Measurements from ENCODE around the gene ATP8B1. TPM values are rescaled to one million over a fixed set of nuclear protein-coding genes. Genes with fewer than 3 reads are reported as not detected.

The ATP8B1 gene
- total RNA-seq, 1 experiment from 2014 or later: 1.1 TPM

- TF ChIP-seq CTCF (conservative IDR thresholded peaks at IDR 0.05): no peak
- Histone ChIP-seq H3K27me3 (ENCODE audit: insufficient read depth, low read length) (peaks cover 24% of the 10 kb centered on the region; the same call in 1 of the 2 replicates), H3K4me2 (ENCODE audit: insufficient read depth, insufficient read length, low read length) (no peak overlapping the region), H3K23me2 (ENCODE audit: insufficient read length, low read depth, low read length, poor library complexity, severe bottlenecking) (peaks cover 24% of the 10 kb centered on the region), H4K20me1 (ENCODE audit: control insufficient read depth, insufficient read depth, insufficient read length) (no peaks in the 10 kb centered on the region), H3K56ac (ENCODE audit: insufficient read length, low read depth, low read length) (no peak overlapping the region), H2BK120ac (ENCODE audit: low read depth, low read length, poor library complexity, severe bottlenecking) (no peak overlapping the region), H3K4ac (ENCODE audit: low read depth, low read length) (no peak overlapping the region), H3K4me1 (ENCODE audit: insufficient read depth, low read length) (no peaks in the 10 kb centered on the region), H2AK5ac (ENCODE audit: insufficient read length, low read length) (no peak overlapping the region), H3K79me1 (ENCODE audit: insufficient read depth, low read depth, low read length, poor library complexity, severe bottlenecking) (no peaks in the 10 kb centered on the region), H4K5ac (ENCODE audit: insufficient read length, low read depth, low read length) (no peak overlapping the region), H3K14ac (ENCODE audit: insufficient read depth, low read length) (no peak overlapping the region), H3K23ac (ENCODE audit: insufficient read length, low read depth, low read length) (no peak overlapping the region), H2AFZ (ENCODE audit: low read length) (no peak overlapping the region), H3K27ac (ENCODE audit: insufficient read length, low read depth, low read length) (no peak overlapping the region), H4K8ac (replicated peaks; ENCODE audit: insufficient read length, low read depth, low read length) (no peak overlapping the region), H3K18ac (ENCODE audit: insufficient read length, low read depth, low read length) (no peak overlapping the region), H2BK12ac (ENCODE audit: insufficient read length, low read depth, low read length) (no peak overlapping the region), H3K79me2 (ENCODE audit: insufficient read depth, low read length) (no peaks in the 10 kb centered on the region), H3T11ph (ENCODE audit: low read length) (no peak overlapping the region), H2BK15ac (ENCODE audit: low read depth, low read length) (no peak overlapping the region), H2BK20ac (ENCODE audit: low read depth, low read length, poor library complexity, severe bottlenecking) (no peak overlapping the region), H2BK5ac (ENCODE audit: insufficient read length, low read length) (no peak overlapping the region), H4K91ac (ENCODE audit: insufficient read length, low read depth, low read length) (no peak overlapping the region), H3K9ac (ENCODE audit: extremely low read depth, insufficient read length, low read length) (no peak overlapping the region), H3K9me3 (ENCODE audit: control insufficient read depth, low read depth, low read length) (no peaks in the 10 kb centered on the region)
- no peak overlapping the region for H3K27ac Mint-ChIP-seq
- H3K36me3 Mint-ChIP-seq (ENCODE audit: insufficient read depth in 1 of 3, low read depth in 3 of 3): no peaks in the 10 kb centered on the region; a peak in 1 of 7 replicates
- H3K4me1 Mint-ChIP-seq: peaks cover 16% of the 10 kb centered on the region in 2 experiments
- H3K4me3 Mint-ChIP-seq: no peak overlapping the region
- peaks cover 67% of the 10 kb centered on the region for H3K27me3 Mint-ChIP-seq (ENCODE audit: low read depth)
- no peaks in the 10 kb centered on the region for H3K9me3 Mint-ChIP-seq
- WGBS (ENCODE audit: extremely low coverage, insufficient read length, low lambda C conversion rate): no CpG with 5 or more reads among the region's 6 CpGs
- no peak for DNase-seq
Measured at GRCh38 chr18:57804557-57804956, 1.4 kb upstream of the ATP8B1 start.

All from H9 (cell line).